Nephron (organoid): ENCODE results near the gene LRP2BP.
A peak's percentile ranks its signal among the peaks of the same experiment; 100 is the strongest.

Experiments
- H3K27ac Mint-ChIP-seq, 3 experiments: 2 replicates each; pipeline ENCODE4 v1.8.0; 2020; ENCODE audit warnings: mixed read lengths in 3 of 3, mild to moderate bottlenecking in 2 of 3, moderate library complexity in 1 of 3
- H3K27me3 Mint-ChIP-seq: 2 replicates; pipeline ENCODE4 v1.8.0; 2021; ENCODE audit warnings: low read depth, mild to moderate bottlenecking, moderate library complexity, mixed read lengths
- H3K36me3 Mint-ChIP-seq: 2 replicates; pipeline ENCODE4 v1.8.0; 2020; ENCODE audit warnings: low read depth, mixed read lengths
- H3K4me1 Mint-ChIP-seq: 2 replicates; pipeline ENCODE4 v1.8.0; 2020; ENCODE audit warnings: mixed read lengths
- H3K4me3 Mint-ChIP-seq, 3 experiments: 2 replicates each; pipeline ENCODE4 v1.8.0; 2020; ENCODE audit warnings: mild to moderate bottlenecking in 3 of 3, mixed read lengths in 3 of 3, moderate library complexity in 2 of 3
- H3K9me3 Mint-ChIP-seq: 2 replicates; pipeline ENCODE4 v1.8.0; 2020; ENCODE audit warnings: mixed read lengths
- TF ChIP-seq, protein P1 (sequence below), 3 experiments: fragments of 200-600 bp; sonication (generic); IDR thresholded peaks; one replicate each; pipeline ENCODE4 v1.5.0; 2021; ENCODE audit warnings: antibody characterized with exemption in 3 of 3; ENCODE audit not compliant: unreplicated experiment in 3 of 3

Gene LRP2BP

DNA sequence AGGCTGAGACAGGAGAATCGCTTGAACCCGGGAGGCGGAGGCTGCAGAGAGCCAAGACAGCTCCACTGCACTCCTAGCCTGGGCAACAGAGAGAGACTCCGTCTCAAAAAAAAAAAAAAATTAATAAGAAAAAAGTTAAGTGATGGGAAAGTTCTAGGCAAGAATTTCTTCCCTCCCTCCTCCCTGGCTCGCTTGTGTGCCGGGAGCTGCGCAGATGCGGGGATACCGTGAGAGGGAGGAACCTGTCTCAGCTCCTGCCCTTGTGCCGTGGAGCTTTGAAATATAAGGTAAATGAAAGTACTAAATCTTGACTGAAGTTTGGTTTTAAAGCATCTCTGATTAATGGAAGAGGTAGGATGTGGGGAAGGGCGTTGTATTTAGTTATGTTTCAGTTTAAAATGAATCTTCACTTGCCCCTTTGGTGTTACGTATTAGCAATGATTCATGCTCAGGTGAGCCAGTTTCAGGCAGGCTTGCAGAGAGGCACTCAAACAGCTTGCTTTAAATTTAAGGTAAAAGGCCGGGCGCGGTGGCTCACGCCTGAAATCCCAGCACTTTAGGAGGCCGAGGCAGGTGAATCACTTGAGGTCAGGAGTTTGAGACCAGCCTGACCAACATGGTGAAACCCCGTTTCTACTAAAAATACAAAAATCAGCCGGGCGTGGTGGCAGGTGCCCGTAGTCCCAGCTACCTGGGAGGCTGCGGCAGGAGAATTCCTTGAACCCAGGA, 31.4 kb upstream of the LRP2BP start:
- peak overlapping the region; percentile 39 to 63 (median 50) for H3K4me3 Mint-ChIP-seq
- peaks cover 20% of the 10 kb centered on the region for H3K4me1 Mint-ChIP-seq
- no peaks in the 10 kb centered on the region for H3K9me3 Mint-ChIP-seq
- H3K36me3 Mint-ChIP-seq = peaks cover under 1% of the 10 kb centered on the region
- TF ChIP-seq, protein P1, sequence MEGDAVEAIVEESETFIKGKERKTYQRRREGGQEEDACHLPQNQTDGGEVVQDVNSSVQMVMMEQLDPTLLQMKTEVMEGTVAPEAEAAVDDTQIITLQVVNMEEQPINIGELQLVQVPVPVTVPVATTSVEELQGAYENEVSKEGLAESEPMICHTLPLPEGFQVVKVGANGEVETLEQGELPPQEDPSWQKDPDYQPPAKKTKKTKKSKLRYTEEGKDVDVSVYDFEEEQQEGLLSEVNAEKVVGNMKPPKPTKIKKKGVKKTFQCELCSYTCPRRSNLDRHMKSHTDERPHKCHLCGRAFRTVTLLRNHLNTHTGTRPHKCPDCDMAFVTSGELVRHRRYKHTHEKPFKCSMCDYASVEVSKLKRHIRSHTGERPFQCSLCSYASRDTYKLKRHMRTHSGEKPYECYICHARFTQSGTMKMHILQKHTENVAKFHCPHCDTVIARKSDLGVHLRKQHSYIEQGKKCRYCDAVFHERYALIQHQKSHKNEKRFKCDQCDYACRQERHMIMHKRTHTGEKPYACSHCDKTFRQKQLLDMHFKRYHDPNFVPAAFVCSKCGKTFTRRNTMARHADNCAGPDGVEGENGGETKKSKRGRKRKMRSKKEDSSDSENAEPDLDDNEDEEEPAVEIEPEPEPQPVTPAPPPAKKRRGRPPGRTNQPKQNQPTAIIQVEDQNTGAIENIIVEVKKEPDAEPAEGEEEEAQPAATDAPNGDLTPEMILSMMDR (IDR thresholded peaks at IDR 0.05; ENCODE audit: unreplicated experiment in 3 of 3) = no peak
- H3K27me3 Mint-ChIP-seq = no peaks in the 10 kb centered on the region
- peak overlapping the region in 1 of 3 experiments; percentile 37 for H3K27ac Mint-ChIP-seq

DNA sequence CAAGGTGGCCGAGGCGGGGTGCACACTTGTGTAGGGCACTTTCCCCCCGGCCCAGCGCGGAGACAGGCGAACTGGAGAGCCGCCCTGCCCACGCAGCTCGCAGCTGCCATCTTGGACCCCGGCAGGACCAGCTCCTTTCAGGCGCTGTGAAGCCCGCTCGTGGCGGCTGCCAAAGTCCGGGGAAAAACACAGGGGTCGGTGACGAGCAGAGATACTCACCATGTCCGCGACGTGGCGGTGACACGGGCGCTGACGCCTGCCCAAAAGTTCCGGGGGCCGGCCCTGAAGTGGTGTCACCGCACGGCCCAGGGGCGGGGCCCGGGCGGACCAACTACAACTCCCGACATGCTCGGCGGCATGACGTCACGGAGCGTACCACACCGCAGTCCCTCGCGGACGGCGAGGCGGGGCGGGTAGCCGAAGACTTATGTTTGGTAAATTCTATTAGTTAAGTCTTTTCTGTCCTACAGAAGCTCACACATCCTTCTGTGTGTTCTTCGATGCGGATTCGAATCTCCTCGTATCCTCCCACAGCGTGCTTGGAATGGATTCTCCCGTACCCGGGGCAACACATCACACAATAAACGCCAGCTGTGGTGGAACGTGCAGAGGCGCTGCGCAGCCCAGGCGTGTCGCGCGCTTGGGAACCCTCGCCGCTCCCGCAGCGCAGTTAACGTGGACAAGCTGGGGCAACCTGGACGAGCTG, 30.1 kb upstream of the LRP2BP start, which contains the start of gene UFSP2:
Gene UFSP2, minus strand, starts transcription at position 318 of the 706 bp plus-strand sequence. Its CDS starts 96 bp downstream, at position 222.
- TF ChIP-seq, protein P1 (IDR thresholded peaks at IDR 0.05; ENCODE audit: unreplicated experiment in 3 of 3) = no peak
- Mint-ChIP-seq H3K36me3 (peaks cover 11% of the 10 kb centered on the region), H3K27ac (peak within 1 kb of the TSS; percentile 92 to 98 (median 95)), H3K4me3 (peak within 1 kb of the TSS; percentile 86 to 90 (median 90)), H3K27me3 (no peaks in the 10 kb centered on the region), H3K9me3 (no peaks in the 10 kb centered on the region), H3K4me1 (peaks cover 32% of the 10 kb centered on the region)

DNA sequence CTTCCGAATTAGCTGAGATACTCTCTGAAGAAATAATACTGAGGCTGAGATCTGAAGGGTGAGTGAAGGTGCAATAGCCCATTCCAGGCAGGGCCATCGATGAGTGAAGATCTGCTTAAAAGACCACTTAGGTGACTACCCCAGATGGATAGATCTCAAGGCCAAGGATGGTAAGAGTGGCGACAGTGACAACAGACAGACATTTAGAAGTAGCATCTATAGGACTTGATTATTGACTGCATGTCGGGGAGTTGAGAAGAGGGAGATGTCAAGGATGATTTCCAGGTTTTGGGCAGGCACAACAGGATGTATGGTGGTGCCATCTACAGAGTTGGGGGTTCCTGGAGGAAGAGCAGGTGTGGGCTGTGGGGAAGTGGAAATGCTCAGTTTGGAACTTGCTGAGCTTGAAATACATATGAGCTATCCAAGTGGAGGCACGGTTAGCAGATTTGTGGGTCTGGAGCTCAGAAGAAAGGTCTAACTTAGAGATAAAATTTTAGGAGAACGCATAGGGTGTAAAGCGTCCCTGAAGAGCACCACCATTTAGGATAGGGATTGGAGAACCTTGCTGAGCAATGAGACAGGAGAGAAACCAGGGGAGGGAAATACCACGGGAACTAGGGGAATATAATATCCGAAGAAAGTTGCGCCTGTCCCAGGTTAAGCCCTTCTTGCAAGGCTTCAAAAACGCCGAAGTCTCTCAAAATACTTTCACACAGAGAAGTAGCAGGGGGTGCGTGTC, 29.4 kb upstream of the LRP2BP start:
- H3K4me1 Mint-ChIP-seq = peaks cover 32% of the 10 kb centered on the region
- peaks cover 11% of the 10 kb centered on the region for H3K36me3 Mint-ChIP-seq
- H3K9me3 Mint-ChIP-seq = no peaks in the 10 kb centered on the region
- TF ChIP-seq, protein P1 (IDR thresholded peaks at IDR 0.05; ENCODE audit: unreplicated experiment in 3 of 3) = no peak
- no peaks in the 10 kb centered on the region for H3K27me3 Mint-ChIP-seq
- peak overlapping the region; percentile 92 to 98 (median 95) for H3K27ac Mint-ChIP-seq
- peak overlapping the region; percentile 86 to 90 (median 90) for H3K4me3 Mint-ChIP-seq

DNA sequence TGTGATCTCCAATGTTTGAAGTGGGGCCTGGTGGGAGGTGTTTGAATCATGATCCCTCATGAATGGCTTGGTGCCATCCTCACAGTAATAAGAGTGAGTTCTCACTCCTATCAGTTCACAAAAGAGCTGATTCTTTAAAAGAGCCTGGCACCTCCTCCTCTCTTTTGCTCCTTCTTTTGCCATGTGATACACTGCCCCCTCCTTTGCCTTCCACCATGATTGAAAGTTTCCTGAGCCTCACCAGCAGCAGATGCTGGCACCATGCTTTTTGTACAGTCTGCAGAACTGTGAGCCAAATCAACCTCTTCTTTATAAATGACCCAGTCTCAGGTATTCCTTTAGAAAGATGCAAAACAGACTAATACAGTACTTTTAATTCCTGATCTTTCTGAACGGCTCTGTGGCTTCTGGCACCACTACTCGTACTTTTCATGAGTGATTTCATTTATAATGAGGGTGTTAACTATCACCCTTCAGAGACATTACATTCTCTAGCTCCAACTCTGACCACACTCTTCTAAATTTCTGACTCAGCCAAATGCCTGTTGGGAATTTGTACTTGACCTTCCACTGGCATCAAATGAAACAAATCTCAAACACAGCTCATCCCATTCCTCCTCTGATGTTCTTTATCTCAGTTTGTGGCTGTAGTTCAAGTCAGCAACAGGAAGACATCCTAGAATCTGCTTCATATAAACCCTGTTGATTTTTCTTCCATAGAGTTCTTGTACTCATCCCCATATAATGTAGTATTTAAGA, 25.8 kb upstream of the LRP2BP start:
- H3K27ac Mint-ChIP-seq = peak overlapping the region in 2 of 3 experiments; percentile 18 to 30

DNA sequence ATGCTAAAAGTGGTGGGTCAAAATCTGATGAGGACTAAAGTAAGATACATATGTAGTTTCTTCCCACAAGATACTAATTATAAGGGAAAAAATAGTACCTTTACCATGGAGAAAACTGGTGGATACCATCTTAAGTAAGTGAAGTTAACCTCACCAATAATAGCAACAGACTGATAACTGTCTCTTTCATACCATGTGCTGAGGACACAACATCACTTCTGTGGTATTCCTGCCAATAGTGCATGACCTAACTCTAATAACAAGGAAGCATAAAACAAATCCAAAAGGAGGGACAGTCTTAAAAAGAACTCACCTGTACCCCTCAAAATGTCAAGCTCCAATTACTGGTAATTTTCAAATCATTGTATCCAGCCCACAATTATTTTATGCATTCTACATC, 21.2 kb upstream of the LRP2BP start:
- TF ChIP-seq, protein P1 (IDR thresholded peaks at IDR 0.05; ENCODE audit: unreplicated experiment in 3 of 3) = no peak
- Mint-ChIP-seq H3K9me3 (no peaks in the 10 kb centered on the region), H3K27me3 (no peaks in the 10 kb centered on the region), H3K4me3 (no peak overlapping the region), H3K4me1 (peaks cover 10% of the 10 kb centered on the region), H3K36me3 (peaks cover 60% of the 10 kb centered on the region), H3K27ac (peak overlapping the region in 1 of 3 experiments; percentile 85)

More for the DNA sequence above, 25.8 kb upstream of the LRP2BP start:
- Mint-ChIP-seq H3K36me3 (peaks cover 33% of the 10 kb centered on the region), H3K9me3 (no peaks in the 10 kb centered on the region), H3K4me3 (peak overlapping the region in 2 of 3 experiments; percentile 14 to 33), H3K4me1 (peaks cover 32% of the 10 kb centered on the region), H3K27me3 (no peaks in the 10 kb centered on the region)
- TF ChIP-seq, protein P1 (IDR thresholded peaks at IDR 0.05; ENCODE audit: unreplicated experiment in 3 of 3) = no peak
